Hematopoietic multipotent progenitor cell treated with erythropoietin and hydrocortisone succinate and interleukin-3 and kit ligand, for 6 days (in vitro differentiated cells): ENCODE results near the gene TPBGL.
"Not testable (repeated sequence)": the region's sequence is repeated elsewhere in the genome, so short reads cannot be mapped to it uniquely, and the experiment has no call there.

Source experiments
- DNase-seq: peaks from one replicate; pipeline ENCODE4 v3.0.0-alpha.2; 2015

TPBGL gene

DNA sequence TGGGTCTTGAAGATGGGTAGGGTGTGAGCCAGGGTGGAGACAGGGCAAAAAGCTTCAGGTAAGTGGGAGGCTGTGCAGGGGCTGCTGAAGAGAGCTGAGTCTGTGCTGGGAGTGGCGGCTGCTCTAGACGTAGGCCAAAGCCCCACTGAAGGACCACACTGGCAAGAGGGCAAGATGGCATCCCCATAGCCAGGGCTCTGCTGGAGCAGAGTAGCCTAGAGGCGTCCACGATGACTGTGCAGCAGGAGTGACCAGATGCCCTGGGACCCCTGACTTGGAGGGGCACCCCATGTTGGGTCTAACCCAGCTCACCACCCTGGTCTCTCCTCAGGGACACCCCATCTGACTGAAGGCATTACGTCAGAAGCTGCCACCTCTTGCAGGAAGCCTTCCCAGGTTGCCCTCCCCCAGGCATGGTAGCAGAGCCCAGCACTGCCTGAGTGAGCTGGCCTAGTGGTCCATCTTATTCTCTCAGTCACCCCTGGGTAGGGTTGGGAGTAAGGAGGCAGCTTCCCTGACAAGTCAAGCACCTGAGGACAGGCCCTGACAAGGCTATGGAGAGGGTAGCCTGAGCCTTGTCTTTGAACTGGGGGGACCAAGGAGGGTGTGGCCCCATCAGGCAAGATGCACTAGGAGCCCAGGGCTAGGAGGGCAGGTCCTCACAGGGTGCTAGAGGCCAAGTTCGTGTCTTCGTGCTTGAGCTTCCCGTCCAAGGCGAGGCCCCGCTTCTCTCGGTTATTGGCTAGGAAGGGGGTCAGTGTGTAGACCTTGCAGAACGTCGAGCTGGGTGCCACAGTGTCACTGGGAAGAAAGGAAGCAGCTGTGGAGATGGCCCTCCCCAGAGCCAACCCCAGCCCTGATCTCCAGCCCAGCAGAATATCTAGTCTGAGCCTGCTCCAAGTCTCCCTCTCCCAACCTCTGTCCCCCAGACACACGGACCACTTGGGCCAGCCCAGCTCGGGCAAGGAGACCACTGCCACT, 33.1 kb downstream of the TPBGL start:
- no peak for DNase-seq

DNA sequence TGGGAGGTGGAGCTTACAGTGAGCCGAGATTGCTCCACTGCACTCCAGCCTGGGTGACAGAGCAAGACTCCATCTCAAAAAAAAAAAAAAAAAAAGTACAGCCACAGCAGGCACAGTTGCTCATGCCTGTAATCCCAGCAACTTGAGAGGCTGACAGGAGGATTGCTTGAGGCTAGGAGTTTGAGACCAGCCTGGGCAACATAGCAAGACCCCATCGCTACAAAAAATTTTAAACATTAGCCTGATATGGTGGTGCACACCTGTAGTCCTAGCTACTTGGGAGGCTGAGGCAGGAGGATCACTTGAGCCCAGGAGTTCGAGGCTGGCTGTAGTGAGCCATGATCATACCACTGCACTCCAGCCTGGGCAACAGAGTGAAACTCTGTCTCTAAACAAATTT, 34.1 kb downstream of the TPBGL start:
- not testable (repeated sequence) for DNase-seq

DNA sequence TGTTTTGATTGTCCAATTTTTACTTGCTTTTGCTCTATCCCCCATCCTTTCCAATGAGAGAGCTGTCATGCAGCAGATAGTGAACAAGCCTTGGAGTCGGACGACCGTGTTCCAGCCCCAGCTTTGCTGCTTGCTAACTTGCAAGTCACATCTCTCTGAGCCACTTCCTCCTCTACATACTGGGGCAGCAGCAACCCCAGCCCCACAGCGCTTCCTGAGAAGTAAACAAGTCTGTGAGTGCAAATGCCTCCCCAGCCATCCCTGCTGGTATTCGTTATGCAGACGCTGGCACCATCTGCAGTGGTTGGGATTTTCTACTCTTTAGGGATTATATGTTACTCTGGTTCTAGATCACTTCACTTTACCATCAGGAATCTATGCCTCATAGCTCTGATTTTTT, 35.0 kb downstream of the TPBGL start:
- peak; percentile 68 for DNase-seq

DNA sequence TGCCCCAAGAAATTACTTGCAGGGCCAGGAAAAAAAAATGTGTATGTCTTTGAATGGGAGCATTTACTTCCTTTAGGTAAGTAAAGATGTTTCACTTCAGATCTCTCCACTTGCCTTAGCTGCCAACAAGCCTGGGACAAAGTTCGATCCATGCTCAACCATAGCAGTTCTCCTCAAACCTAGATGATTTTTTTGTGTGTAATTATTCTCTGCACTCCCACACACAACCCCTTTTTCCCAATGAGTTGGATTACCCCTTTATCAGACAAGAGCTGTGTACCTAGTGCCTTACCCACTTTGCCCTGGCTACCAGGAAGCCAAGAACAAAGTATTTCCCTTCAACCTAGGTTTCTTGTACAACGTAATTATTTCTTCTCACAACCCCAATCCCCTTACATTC, 35.6 kb downstream of the TPBGL start:
- no peak for DNase-seq

DNA sequence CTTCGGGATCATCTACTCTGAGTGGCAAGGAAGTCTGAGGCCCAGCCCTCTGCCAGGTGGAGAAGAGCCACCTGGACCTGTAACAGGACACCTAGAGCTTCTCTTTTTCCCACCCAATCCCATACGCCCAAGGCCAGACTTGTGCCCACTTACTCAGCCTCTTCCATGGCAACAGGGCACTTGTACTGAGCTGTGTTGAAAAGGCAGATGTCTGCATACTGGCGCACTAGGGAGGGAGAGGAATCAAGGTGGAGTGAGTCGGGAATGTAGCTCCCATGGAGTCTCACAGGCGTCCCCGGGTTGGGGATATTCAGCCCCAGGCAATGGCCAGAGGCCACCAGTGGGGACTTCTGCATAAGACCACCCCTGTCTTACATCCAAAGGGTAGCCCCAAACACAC, 36.1 kb downstream of the TPBGL start:
- DNase-seq = no peak

DNA sequence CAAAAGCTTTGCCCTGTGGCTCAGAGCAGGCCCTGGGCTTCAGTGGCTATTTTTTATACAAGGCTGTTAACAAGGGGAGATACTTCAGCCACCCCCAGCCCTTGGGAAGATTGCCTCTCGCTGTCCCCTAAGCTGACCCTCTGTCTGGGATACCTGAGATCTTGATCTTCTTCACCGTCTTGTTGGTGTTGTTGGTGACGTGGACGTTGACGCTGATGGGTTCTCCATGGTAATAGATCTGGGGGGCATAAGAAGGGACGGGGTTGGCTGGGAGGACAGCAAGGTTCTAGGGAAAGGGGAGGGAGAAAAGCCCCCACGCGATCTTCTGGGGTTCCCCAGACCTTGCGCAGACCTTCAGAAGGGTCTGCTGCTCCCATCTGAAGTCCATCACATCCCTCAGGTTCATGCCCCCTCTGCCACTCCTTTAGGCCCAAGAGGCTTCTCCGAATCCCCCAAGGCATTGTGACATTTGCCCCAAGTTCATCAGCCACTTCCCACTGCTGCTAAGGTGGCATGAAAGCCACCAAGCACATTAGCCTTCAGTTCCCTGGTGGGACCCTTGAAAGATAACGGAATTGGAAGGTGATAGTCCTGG, 36.7 kb downstream of the TPBGL start:
- no peak for DNase-seq

DNA sequence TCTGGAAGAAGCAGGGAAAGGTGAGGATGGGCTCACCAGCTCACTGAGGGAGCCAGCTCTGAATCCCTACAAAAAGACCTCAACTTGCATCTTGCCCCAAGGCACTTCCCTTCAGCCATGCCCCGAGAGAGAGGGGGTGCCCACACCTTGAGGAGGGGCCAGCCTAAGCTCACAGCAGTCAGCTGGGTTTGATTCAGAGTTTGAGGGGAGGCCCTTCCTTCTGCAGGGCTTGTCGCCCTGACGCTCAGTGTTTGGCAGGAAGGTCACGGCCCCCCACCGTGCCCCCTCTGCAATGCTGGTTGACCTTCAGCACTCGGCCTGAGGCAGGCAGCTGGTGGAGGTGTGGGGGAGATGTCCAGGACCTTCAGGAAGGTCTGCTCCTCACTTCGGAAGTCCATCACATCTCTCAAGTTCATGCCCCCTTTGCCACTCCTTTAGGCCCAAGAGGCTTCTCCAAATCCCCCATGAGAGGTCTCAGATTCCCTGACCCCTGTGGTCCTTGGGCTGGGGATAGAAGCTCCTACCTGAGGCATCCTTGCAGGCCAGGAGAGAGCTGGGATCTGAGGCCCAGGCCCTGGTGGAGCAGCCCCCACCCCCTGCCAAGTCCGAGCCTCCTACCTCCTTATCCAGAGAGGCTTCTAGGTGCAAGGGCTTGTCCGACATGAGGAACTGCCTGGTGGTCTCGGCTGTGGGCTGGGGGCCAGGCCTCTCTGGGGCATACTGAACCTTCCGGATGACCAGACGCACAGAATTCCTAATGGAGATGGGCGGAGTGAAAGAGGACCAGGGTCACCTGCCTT, 37.6 kb downstream of the TPBGL start:
- no peak for DNase-seq

DNA sequence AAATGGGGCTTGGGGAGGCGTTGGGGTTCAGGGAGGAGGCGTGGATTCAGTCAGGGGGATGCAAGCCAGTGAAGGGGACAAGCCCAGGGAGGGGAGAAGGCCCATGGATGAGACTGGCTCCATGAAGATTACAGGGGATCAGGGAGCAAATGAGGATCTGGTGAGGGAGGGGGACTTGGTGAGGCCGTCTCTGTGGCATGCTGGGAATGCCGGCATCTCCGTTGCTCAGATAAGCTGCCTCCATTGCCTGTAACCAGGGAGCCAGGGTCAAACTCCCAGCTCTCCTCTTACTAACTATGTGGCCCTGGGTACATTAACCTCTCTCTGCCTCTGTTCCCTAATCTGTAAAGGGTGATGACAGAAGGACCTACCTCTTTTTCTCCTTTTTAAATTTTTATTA, 38.7 kb downstream of the TPBGL start:
- no peak for DNase-seq

DNA sequence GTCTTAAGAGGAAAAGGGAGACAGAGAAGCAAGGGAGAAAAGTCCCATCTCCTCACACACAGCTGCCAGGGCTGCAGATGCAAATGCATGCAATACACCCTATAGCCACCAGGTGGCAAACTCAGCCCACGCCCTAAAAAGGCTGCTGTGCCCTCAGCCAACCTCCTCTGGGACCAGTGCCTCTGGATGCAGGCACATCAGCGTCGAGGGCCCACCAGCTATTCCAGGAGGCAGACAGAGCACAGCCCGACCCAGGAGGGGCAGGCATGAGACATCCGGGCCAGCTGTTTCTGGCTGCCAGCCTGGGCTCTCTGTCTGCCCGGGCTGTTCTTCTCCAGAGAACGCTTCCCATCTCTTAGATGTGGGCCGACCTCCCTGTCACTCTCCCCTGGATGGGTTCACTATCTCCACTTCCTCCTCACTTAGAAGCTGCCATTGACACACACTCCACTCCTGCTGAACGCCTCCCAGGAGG, 39.7 kb downstream of the TPBGL start:
- DNase-seq = peak; percentile 86

DNA sequence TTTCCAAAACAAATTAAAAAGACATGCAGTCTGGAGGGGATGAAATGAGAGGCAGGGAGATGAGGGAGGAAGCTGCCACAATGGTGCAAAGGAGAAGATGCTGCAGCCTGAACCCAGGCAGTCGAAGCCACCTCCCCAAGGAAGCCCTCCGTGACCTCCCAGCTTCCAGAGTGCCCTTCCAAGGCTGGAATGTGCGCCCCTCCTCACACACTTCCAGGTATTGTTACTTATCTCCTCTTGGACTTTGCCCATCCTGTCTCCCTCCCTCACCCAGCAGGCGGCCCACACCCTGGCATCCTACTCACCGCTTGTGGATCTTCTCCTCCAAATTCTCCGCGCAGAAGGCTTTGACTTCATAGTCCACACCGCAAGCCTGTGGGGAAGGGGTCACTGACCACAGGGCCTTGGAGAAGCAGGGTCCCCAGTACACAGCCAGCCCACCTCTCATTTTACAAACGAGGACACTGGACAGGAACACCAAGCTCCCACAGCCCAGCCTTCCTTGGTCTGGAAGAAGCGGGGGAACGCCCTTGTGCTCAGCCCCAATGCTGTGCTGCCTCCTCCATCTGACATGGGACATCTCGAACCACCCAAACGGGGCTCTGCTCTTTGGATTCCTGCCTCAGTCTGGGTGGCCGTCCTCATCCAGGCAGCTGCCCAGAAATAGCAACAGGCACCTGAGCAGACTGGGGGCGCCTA, 40.3 kb downstream of the TPBGL start:
- no peak for DNase-seq

DNA sequence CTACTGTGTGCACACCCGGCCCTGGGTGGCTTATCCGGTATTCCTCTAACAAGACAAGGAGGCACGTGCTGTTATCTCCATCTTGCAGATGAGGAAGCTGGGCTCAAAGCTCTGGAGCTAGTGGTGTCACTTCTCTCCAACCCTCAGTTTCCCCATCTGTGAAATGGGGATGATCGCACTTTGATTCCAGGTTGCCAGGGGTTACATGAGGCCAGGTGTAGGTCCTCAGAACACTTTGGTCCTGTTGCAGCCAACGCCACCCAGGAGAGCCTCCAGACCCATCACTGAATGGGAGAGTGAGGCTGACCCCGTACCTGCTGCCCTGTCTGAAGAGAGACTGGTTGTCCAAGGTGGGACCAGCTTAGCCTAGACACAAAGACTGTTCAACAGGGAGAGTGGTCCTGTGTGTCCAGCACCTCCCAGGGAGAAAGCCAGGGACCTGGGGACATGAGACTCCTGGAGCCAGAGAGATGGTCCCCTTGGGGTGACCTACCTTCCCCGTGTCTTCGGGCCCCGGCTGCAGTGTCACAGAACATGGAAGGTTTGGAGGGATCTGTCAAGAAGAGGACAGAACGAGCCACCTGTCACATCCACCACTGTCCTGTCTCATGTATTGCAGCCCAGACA, 41.0 kb downstream of the TPBGL start:
- DNase-seq = no peak

DNA sequence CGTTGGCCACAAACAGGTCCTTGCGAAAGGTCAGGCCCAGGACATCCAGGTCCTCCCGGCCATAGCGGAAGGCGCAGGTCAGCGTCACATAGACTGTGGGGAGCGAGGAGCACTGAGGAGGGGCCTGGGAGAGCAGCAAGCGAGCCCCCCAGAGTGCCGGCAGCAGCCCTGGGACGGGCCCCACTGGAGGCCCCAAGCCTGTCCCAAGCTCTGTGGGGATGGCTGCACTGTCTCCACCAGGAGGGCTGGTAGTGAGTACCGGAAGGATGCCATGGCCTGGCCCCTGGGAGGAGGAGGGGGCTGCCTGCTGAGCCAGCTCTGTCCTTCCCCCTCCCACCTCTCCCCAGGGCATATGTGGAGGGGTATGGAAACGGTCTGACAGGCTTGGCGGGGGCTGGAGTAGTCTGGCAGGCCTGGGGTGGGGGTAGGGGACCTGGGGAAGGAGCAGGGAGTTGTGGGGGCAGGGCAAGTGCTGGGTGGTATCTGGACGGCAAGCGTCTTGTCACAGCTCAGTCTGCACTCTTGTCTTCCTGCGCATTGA, 42.9 kb downstream of the TPBGL start:
- no peak for DNase-seq

DNA sequence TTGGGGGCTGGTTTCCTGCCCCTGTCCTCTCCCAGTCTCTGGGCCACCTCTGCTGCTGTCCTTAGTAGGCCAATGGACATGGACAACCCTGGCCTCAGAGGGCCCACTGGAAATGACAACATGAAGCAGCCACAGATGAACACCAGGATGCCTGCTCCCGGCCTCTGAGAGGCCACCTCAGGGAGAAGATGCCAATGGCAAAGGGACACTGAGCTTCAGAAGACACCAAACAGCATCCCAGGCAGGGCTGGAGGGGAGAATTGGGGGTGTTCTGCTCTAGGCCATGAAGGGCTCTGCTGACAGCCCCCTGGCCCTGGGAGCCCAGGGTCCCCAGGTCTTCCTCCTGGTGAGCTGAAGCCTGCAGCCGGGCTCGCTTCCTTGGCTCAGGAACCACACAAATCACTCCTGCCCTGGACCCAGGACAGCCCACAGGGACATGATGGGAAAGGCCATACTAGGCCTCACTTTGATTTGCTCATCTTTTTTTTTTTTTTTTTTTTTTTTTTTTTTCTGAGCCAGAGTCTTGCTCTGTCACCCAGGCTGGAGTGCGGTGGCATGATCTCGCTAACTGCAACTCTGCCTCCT, 45.3 kb downstream of the TPBGL start:
- DNase-seq = no peak

DNA sequence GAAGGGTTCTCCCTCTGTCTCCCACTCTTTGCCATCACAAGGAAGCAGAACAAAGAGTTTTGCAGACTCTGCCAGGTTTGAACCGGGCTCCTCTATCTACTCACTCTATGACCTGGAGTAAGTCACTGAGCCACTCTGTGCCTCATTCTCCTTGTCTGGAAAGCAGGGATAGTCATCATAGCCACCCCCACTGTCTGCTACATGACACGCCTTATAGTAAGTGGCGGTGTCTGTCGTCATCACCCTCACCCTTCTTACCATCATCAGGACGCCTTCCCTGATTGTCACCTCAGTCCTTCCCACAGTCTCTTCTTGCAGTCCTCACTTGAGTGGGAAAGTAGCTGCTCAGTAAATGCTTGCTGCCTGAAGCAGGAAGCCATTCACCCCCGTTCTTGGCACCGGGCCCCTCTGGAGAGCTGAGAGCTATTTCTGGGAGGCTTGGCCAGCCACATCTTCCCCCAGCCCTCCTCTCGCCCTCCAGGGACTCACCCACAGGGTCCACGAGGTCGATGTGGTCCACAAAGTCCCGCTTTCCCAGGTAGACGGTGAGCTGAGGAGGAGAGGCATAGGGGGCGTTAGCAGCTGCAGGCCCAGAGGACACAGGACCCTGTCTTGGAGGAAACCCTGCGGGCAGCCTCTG, 46.4 kb downstream of the TPBGL start:
- no peak for DNase-seq

DNA sequence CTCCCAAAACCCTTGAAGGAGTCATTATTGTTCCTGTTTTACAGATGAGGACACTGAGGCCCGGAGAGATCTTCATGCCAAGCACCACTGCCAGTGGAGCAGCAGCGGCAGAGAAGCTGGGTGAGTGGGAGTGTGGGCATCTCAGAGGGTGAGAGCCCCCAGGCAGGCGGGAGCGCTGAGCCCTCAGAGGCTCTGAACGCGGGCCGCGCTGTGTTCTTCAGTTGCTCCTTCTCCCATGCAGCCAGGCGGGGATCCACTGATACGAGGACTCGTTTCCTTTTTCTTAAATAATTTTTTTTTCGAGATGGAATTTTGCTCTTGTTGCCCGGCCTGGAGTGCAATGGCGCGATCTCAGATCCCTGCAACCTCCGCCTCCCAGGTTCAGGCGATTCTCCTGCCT, 47.0 kb downstream of the TPBGL start:
- DNase-seq = no peak

DNA sequence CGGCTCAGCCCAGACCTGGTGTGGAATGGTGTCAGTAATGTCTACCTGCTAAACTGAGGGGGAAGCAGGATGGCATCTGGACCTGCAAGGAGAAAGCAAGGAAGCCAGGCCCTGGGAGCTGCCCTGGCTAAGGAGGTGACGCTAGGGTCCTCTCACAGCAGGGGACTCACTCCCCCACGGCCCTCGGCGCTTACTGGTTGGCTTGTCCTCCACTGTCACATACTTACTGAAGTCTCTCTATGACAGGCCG, 48.9 kb downstream of the TPBGL start:
- DNase-seq = no peak

DNA sequence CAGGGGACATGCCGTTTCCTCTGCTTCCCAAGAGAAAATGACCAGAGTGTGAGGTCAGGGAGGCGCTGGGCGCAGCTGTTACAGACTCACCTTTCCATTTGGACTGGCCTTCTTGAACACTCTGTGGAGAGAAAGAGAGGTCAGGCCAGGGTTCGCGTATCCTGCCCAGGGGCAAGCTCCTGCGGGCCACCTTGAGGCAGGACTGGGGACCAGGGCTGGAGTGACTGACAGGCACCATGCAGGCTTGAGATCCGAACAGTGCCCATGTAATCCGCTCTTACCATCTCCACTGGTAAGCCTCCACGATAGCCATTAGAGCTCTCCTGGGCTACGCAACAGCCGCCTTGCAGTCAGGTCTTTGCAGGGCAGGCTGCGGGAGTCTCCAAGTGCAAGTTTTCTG, 49.3 kb downstream of the TPBGL start:
- no peak for DNase-seq

DNA sequence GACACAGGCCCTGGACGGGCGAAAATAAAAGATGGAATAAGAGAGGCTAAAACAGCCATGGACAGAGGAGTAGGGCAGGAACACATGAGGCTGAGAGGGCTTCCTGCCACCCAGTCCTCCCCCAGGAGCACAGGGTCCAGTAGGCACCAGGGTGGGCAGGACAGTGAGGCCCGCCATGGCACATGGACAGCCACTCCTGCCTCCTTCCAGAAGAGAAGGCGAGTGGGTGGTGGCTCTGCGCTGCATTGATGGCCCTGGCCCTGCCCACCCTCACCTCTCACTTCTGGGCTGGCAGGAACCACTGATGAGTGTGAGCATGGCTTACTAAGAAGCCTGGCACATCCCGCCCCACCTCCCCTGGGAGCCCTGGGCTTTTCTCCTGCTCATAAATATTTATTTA, 51.2 kb downstream of the TPBGL start:
- no peak for DNase-seq

DNA sequence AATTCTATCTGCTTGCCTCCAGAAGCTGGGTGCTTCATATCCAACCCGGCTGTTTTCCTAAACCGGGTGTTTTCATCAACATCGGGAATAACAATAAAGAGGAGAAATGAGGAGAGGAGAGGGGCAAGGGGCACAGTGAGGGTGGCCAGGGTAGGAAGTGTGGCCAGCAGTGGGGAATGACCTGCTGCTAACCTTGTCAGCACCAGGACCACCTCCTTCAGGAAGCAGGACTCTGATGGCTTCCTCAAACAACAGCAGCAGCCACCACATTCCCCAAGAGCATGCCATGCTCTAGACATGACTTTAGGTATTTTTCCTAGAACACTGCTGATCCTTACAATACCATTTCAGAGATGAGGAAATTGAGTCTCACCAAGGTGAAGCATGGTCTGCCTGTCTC, 52.4 kb downstream of the TPBGL start:
- DNase-seq = no peak
